BJ (cell line): ENCODE measurements around the gene ATP9B. TPM values are rescaled to one million over a fixed set of nuclear protein-coding genes. Genes with fewer than 3 reads are reported as not detected.

Source experiments
- CTCF ChIA-PET: fragments of 350-600 bp; formaldehyde crosslinking; extraction: SDS; loops from one replicate; lab custom pipeline; 2021; ENCODE audit warnings: antibody characterized with exemption, inconsistent platforms; lab: Yijun Ruan, JAX
- POLR2A ChIA-PET: fragments of 300-600 bp; sonication (Branson Sonifier 250); formaldehyde crosslinking; extraction: SDS; loops from one replicate; lab custom pipeline; 2021; ENCODE audit warnings: antibody characterized with exemption; lab: Charles Lee
- DNase-seq: peaks from one replicate; pipeline ENCODE4 v3.0.0-alpha.2; 2011; ENCODE audit warnings: low read depth
- H3K27me3 ChIP-seq: 2 replicates; pipeline ENCODE4 v1.6.0; 2011; ENCODE audit warnings: low read length; ENCODE audit not compliant: control insufficient read depth, insufficient read depth
- H3K36me3 ChIP-seq: 2 replicates; pipeline ENCODE4 v1.5.1; 2011; ENCODE audit warnings: low read length; ENCODE audit not compliant: control insufficient read depth, insufficient read depth
- H3K4me3 ChIP-seq: 2 replicates; pipeline ENCODE4 v1.5.1; 2011; ENCODE audit warnings: low read depth, mild to moderate bottlenecking, control low read depth, low read length
- CTCF ChIP-seq: IDR thresholded peaks from 2 replicates; pipeline ENCODE4 v1.5.1; 2011; ENCODE audit warnings: low read depth, mild to moderate bottlenecking, control low read depth, inconsistent platforms, low read length, moderate library complexity; ENCODE audit not compliant: insufficient read depth
- polyA plus RNA-seq: library from polyadenylated mRNA; depleted of rRNA; stranded (reverse); fragments of >200 nt; gene quantifications from 2 replicates; pipeline ENCODE4 v1.2.3, GENCODE V29; 2011

The ATP9B gene
- polyA plus RNA-seq, 1 experiment, result 17.4 TPM

DNA sequence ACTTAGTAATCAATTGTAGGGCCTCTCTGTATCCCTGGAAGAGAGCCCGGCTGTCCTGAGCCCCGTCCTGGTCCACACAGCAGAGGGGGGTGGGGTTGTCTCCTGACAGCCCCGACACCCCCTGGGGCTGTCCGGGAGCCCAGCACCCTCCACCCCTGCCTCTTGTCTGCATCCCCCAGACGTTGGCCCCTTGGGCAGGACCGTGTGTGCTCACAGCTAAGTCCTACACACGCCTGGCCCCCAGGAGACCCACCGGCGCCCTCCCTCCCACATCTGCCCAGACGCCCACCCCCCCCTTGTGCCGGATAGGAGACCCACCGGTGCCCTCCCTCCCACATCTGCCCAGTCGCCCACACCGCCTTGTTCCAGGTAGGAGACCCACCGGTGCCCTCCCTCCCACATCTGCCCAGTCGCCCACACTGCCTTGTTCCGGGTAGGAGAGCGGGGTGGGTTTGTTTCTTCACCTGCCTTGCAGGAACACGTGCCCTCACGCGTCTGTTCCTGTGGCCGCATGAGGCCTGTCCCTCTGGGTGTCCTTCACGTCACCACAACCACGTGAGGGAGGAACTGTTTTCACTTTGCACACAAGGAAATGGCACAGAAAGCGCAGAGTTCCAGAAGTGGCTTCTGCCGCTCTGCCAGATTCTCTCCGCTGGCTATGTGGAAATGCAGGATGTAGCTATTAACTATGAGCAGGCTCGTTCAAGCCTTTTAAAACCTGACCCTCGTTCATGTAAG, 265.5 kb downstream of the ATP9B start:
- TF ChIP-seq CTCF, result no peak
- no peak overlapping the region for H3K4me3 ChIP-seq
- no peaks in the 10 kb centered on the region for H3K27me3 ChIP-seq
- ChIA-PET POLR2A (no interaction called here), CTCF (no interaction called here)
- no peak for DNase-seq
- H3K36me3 ChIP-seq, result 0 out of 2 replicates have a peak, but pooled peaks cover 3% of the 10 kb centered on the region

DNA sequence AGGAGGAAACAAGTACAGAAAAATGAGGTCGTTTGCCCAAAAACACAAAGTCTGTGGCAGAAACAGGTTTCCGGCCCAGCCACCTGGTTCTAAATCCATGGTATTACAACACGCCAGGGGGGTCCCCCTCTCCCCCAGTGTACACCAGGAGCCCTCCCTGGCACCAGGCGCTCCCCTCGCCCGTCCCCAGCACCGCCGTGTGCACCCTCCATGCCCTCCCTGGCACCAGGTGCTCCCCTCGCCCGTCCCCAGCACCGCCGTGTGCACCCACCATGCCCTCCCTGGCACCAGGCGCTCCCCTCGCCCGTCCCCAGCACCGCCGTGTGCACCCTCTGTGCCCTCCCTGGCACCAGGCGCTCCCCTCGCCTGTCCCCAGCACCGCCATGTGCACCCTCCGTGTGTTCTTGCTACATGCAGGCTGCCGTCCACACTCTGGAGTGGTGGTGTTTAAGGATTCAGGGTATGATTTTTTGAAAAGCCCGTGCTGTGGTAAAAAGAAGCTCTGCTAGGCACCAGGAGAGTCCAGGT, 266.7 kb downstream of the ATP9B start:
- TF ChIP-seq CTCF, result no peak
- Histone ChIP-seq H3K27me3 (no peaks in the 10 kb centered on the region), H3K36me3 (0 out of 2 replicates have a peak, but pooled peaks cover 3% of the 10 kb centered on the region), H3K4me3 (no peak overlapping the region)
- ChIA-PET POLR2A (no interaction called here), CTCF (no interaction called here)
- DNase-seq, result no peak

DNA sequence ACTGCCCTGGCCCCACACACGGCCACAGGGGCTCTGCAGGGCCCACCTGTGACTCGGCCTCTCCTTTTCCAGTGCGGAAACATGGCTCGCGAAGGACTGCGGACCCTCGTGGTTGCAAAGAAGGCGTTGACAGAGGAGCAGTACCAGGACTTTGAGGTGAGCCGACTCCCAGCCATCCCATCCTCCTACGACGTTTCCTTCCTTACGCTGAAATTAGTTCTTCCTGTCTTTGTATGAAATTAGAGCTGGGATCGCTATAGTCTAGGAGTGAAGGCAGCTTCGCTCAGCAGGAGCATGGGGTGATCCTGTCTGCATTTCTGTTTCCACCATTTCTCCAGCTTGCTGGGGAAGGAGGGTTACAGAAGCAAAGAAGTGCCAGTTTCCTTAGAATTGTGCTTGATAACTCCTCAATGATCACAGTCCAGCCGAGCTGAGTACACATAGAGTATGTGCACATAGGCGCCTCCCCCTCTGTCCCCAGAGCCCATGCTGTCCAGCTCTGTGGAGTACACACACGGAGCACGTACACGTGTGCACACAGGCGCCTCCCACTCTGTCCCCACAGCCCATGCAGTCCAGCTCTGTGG, 267.5 kb downstream of the ATP9B start:
- no peak for TF ChIP-seq CTCF
- ChIA-PET POLR2A (no interaction called here), CTCF (no interaction called here)
- Histone ChIP-seq H3K27me3 (no peaks in the 10 kb centered on the region), H3K36me3 (0 out of 2 replicates have a peak, but pooled peaks cover 3% of the 10 kb centered on the region), H3K4me3 (no peak overlapping the region)
- no peak for DNase-seq

- POLR2A ChIA-PET, result no interaction called here
- no peak for DNase-seq
- CTCF ChIA-PET, result no interaction called here
Observed at GRCh38 chr18:79337184-79337583, 268.0 kb downstream of the ATP9B start.

More at GRCh38 chr18:79337184-79337583, 268.0 kb downstream of the ATP9B start:
- TF ChIP-seq CTCF, result no peak
- Histone ChIP-seq H3K27me3 (no peaks in the 10 kb centered on the region), H3K4me3 (no peak overlapping the region), H3K36me3 (0 out of 2 replicates have a peak, but pooled peaks cover 3% of the 10 kb centered on the region)
